GM12891 (cell line): ENCODE measurements around the gene SLBP.

Source experiments
- POLR2A ChIP-seq: IDR thresholded peaks from 2 replicates; pipeline ENCODE4 v1.6.1; 2011; ENCODE audit warnings: low read depth, low read length, control low read depth
- POLR2AphosphoS5 ChIP-seq: IDR thresholded peaks from 2 replicates; pipeline ENCODE4 v1.6.1; 2011; ENCODE audit warnings: low read depth, low read length, control low read depth
- TAF1 ChIP-seq: IDR thresholded peaks from 2 replicates; pipeline ENCODE4 v1.6.1; 2011; ENCODE audit warnings: low read depth, low read length, control low read depth

DNA sequence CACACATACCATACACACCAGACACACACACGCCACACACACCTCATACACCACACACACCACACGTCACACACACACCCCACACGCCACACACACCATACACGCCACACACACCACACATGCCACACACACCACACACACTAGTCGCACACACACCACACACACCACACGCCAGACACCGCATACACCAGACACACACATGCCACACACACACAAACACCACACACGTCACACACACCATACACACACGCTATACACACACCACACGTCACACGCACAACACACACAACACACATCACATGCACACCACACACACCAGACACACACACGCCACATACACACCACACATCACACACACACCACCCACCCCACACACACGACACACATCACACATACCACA lies 60.0 kb downstream of the SLBP start:
- no peak for TF ChIP-seq POLR2A
- no peak for TF ChIP-seq POLR2AphosphoS5
- no peak for TF ChIP-seq TAF1
